ENCODE data around the gene NHLRC3.

- TF ChIP-seq CTCF (IDR thresholded peaks at IDR 0.05) (no peak), POLR2A (IDR thresholded peaks at IDR 0.05) (no peak)
Measured at GRCh38 chr13:39032150-39032549, 6.1 kb upstream of the NHLRC3 start.
